Keratinocyte (primary cell): ENCODE results near the gene DIPK2A. TPM values are rescaled to one million over a fixed set of nuclear protein-coding genes. Genes with fewer than 3 reads are reported as not detected.

ENCODE experiments used
- DNase-seq: peaks from one replicate; pipeline ENCODE4 v3.0.0-alpha.2; 2011; ENCODE audit warnings: low read depth, missing footprints, low spot score
- FAIRE-seq: peaks from 2 replicates; lab custom pipeline; 2011; peaks lifted over from hg19 to GRCh38; lab: Jason Lieb, UNC
- H2AFZ ChIP-seq: 2 replicates; pipeline ENCODE4 v1.6.0; 2012; ENCODE audit warnings: low read length, control low read depth, inconsistent platforms; ENCODE audit not compliant: control insufficient read depth
- H3K27ac ChIP-seq: 2 replicates; pipeline ENCODE4 v1.5.1; 2011; ENCODE audit warnings: low read length; ENCODE audit not compliant: control insufficient read depth, insufficient read depth
- H3K27me3 ChIP-seq: 3 replicates; pipeline ENCODE4 v1.6.0; 2011; ENCODE audit warnings: low read length; ENCODE audit not compliant: control insufficient read depth, insufficient read depth; ENCODE audit errors: extremely low read depth
- H3K36me3 ChIP-seq, 2 experiments: 2 replicates in 1 of 2; 3 replicates in 1 of 2; pipeline ENCODE4 v1.5.1; 2011; ENCODE audit warnings: low read length in 2 of 2, mild to moderate bottlenecking in 1 of 2; ENCODE audit not compliant: control insufficient read depth in 2 of 2, insufficient read depth in 2 of 2; ENCODE audit errors: extremely low read depth in 1 of 2
- H3K4me1 ChIP-seq: 3 replicates; pipeline ENCODE4 v1.5.1; 2011; ENCODE audit warnings: low read length; ENCODE audit not compliant: control insufficient read depth, insufficient read depth; ENCODE audit errors: extremely low read depth
- H3K4me2 ChIP-seq: 3 replicates; pipeline ENCODE4 v1.6.0; 2011; ENCODE audit warnings: low read depth, low read length; ENCODE audit not compliant: control insufficient read depth, insufficient read depth; ENCODE audit errors: extremely low read depth
- H3K4me3 ChIP-seq, 3 experiments: fragments of 200-600 bp in 1 of 3; sonication (generic) in 1 of 3; 2 replicates in 2 of 3; 3 replicates in 1 of 3; pipeline ENCODE4 v1.5.1; 2011 to 2016; ENCODE audit warnings: low read length in 3 of 3, mild to moderate bottlenecking in 3 of 3, control low read depth in 2 of 3, inconsistent platforms in 1 of 3, low read depth in 1 of 3, mixed read lengths in 1 of 3, mixed run types in 1 of 3, moderate library complexity in 1 of 3; ENCODE audit not compliant: control insufficient read depth in 2 of 3, insufficient read depth in 2 of 3; ENCODE audit errors: extremely low read depth in 1 of 3
- H3K79me2 ChIP-seq: 2 replicates; pipeline ENCODE4 v1.6.0; 2012; ENCODE audit warnings: low read length; ENCODE audit not compliant: control insufficient read depth, insufficient read depth
- H3K9ac ChIP-seq: 3 replicates; pipeline ENCODE4 v1.6.0; 2011; ENCODE audit warnings: low read length; ENCODE audit not compliant: control insufficient read depth, insufficient read depth; ENCODE audit errors: extremely low read depth
- H3K9me1 ChIP-seq: 3 replicates; pipeline ENCODE4 v1.6.0; 2011; ENCODE audit warnings: low read length; ENCODE audit not compliant: control insufficient read depth, insufficient read depth; ENCODE audit errors: extremely low read depth
- H3K9me3 ChIP-seq: 2 replicates; pipeline ENCODE4 v1.5.1; 2012; ENCODE audit warnings: low read depth, low read length; ENCODE audit not compliant: control insufficient read depth
- H4K20me1 ChIP-seq: 3 replicates; pipeline ENCODE4 v1.6.0; 2011; ENCODE audit warnings: low read length; ENCODE audit not compliant: control insufficient read depth, insufficient read depth; ENCODE audit errors: extremely low read depth
- CTCF ChIP-seq, 3 experiments: IDR thresholded peaks in 1 of 3; conservative IDR thresholded peaks in 1 of 3; optimal IDR thresholded peaks in 1 of 3; 2 replicates in 2 of 3; 3 replicates in 1 of 3; pipeline versions ENCODE3 to v1.5.1; 2011; ENCODE audit warnings: low read length in 3 of 3, mild to moderate bottlenecking in 3 of 3, moderate library complexity in 2 of 3, control low read depth in 1 of 3, inconsistent platforms in 1 of 3; ENCODE audit not compliant: insufficient read depth in 2 of 3; ENCODE audit errors: extremely low read depth in 1 of 3
- EZH2 ChIP-seq: IDR thresholded peaks from one replicate; pipeline ENCODE4 v1.6.1; 2012; ENCODE audit warnings: inconsistent platforms, mild to moderate bottlenecking, low read length, moderate library complexity
- dilution Hi-C: fragments of 300-500 bp; cut with MboI; formaldehyde crosslinking; loops from one replicate; pipeline ENCODE4 v1.7.0; 2020; ENCODE audit warnings: low sequenced_read_pairs; ENCODE audit not compliant: extremely low pct_ligation_motif_present
- polyA plus RNA-seq, 5 experiments: library from polyadenylated mRNA; depleted of rRNA in 3 of 5; stranded (reverse) in 3 of 5; stranded (forward) in 1 of 5; unstranded in 1 of 5; fragments of >200 nt; gene quantifications; 1 replicate in 1 of 5; 2 replicates in 3 of 5; 3 replicates in 1 of 5; pipeline versions ENCODE4 v1.2.1 to v1.2.3, GENCODE V29; 2011 to 2012; ENCODE audit warnings: missing spikeins in 2 of 5, low read depth in 1 of 5, low replicate concordance in 1 of 5

DIPK2A gene
- polyA plus RNA-seq, 1 donor (not counting 4 experiments of a cell fraction or from before 2014, with no cell fraction given), result 7.8 TPM

GRCh38 chr3:144010371-144010770 lies 38.7 kb downstream of the DIPK2A start:
- H3K9me1 ChIP-seq, result no peaks in the 10 kb centered on the region
- dilution Hi-C loops, result no loop called here
- TF ChIP-seq CTCF (optimal IDR thresholded peaks at IDR 0.05 in 1 of 3, IDR thresholded peaks at IDR 0.05 in 1 of 3, conservative IDR thresholded peaks at IDR 0.05 in 1 of 3; ENCODE audit: extremely low read depth in 1 of 3, insufficient read depth in 2 of 3, low read length in 3 of 3), result no peak
- no peak for TF ChIP-seq EZH2
- no peaks in the 10 kb centered on the region for H3K79me2 ChIP-seq
- no peak overlapping the region for H3K9ac ChIP-seq
- no peaks in the 10 kb centered on the region for H3K27me3 ChIP-seq
- H3K4me1 ChIP-seq, result no peaks in the 10 kb centered on the region
- no peak overlapping the region for H3K4me3 ChIP-seq
- FAIRE-seq, result no peak
- H3K9me3 ChIP-seq, result no peaks in the 10 kb centered on the region
- no peak overlapping the region for H3K27ac ChIP-seq
- DNase-seq, result no peak
- H2AFZ ChIP-seq, result no peak overlapping the region
- H3K4me2 ChIP-seq, result no peak overlapping the region
- H4K20me1 ChIP-seq, result no peaks in the 10 kb centered on the region
- H3K36me3 ChIP-seq, result no peaks in the 10 kb centered on the region

- no peaks in the 10 kb centered on the region for H3K4me1 ChIP-seq
- TF ChIP-seq CTCF (optimal IDR thresholded peaks at IDR 0.05 in 1 of 3, IDR thresholded peaks at IDR 0.05 in 1 of 3, conservative IDR thresholded peaks at IDR 0.05 in 1 of 3; ENCODE audit: extremely low read depth in 1 of 3, insufficient read depth in 2 of 3, low read length in 3 of 3) (no peak), EZH2 (no peak)
- DNase-seq (no peak), FAIRE-seq (no peak)
- H3K36me3 ChIP-seq, result no peaks in the 10 kb centered on the region
- no peak overlapping the region for H3K9ac ChIP-seq
- H3K79me2 ChIP-seq, result no peaks in the 10 kb centered on the region
- no peaks in the 10 kb centered on the region for H3K27me3 ChIP-seq
- no peak overlapping the region for H3K4me3 ChIP-seq
- no peaks in the 10 kb centered on the region for H3K9me3 ChIP-seq
- H3K4me2 ChIP-seq, result no peak overlapping the region
- H2AFZ ChIP-seq, result no peak overlapping the region
- no peaks in the 10 kb centered on the region for H4K20me1 ChIP-seq
- H3K9me1 ChIP-seq, result no peaks in the 10 kb centered on the region
- H3K27ac ChIP-seq, result no peak overlapping the region
- dilution Hi-C loops, result no loop called here
These were observed 39.7 kb downstream of the DIPK2A start for GRCh38 chr3:144011251-144011799.
